Measurements from ENCODE around the gene SH2D4B. TPM values are rescaled to one million over a fixed set of nuclear protein-coding genes. Genes with fewer than 3 reads are reported as not detected.

SH2D4B gene
- total RNA-seq, 2 donors from 2014 or later = 0.13 TPM; not detected in 1

DNA sequence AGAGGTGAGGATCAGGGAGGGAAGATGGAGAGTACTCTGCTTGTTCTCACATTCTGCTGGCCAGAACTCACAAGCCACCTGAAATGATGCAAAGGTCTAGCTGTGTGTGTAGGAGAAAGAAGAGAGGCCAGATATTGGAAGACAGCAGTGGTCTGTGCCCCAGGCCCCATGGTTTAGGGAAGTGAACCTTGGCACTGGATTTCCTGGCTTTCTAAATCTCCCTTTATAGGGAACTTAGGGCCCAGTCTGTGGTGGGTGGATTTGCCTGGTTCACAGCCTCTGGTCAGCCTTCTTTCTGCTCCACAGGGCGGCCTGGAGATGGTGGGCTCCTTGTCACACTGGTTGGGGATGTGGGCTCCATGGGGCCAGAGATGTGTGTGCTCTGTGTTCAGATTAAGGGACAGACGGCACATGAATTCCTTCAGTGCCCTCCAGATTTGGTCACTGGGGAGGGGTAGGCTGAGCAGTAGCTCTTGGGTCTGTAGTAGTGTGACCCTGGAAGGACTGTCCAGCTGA, 9.5 kb upstream of the SH2D4B start:
- Mint-ChIP-seq H3K36me3 (ENCODE audit: low read depth) (no peaks in the 10 kb centered on the region), H3K27ac (no peak overlapping the region), H3K9me3 (peaks cover 7% of the 10 kb centered on the region), H3K4me3 (no peak overlapping the region), H3K27me3 (ENCODE audit: insufficient read depth) (no peaks in the 10 kb centered on the region), H3K4me1 (peaks cover 13% of the 10 kb centered on the region)
- no peaks in the 10 kb centered on the region for H3K36me3 ChIP-seq (ENCODE audit: control insufficient read depth, insufficient read depth, low read length)
- no peak overlapping the region for H3K27ac ChIP-seq (ENCODE audit: low read depth, low read length)
- WGBS, 2 experiments (ENCODE audit: insufficient coverage in 1 of 2, insufficient read length in 1 of 2) = 90 to 100% methylated on average over 1 to 2 of the region's 2 CpGs
- H3K27me3 ChIP-seq (ENCODE audit: control insufficient read depth, insufficient read depth, low read length, poor library complexity, severe bottlenecking) = no peaks in the 10 kb centered on the region
- H3K9ac ChIP-seq (ENCODE audit: extremely low read depth, low read length, poor library complexity, severe bottlenecking) = no peak overlapping the region
- no peak for DNase-seq
- no peaks in the 10 kb centered on the region for H3K9me3 ChIP-seq (ENCODE audit: control insufficient read depth, low read length)
- H3K4me3 ChIP-seq (ENCODE audit: low read length) = no peak overlapping the region
- TF ChIP-seq, protein P1, sequence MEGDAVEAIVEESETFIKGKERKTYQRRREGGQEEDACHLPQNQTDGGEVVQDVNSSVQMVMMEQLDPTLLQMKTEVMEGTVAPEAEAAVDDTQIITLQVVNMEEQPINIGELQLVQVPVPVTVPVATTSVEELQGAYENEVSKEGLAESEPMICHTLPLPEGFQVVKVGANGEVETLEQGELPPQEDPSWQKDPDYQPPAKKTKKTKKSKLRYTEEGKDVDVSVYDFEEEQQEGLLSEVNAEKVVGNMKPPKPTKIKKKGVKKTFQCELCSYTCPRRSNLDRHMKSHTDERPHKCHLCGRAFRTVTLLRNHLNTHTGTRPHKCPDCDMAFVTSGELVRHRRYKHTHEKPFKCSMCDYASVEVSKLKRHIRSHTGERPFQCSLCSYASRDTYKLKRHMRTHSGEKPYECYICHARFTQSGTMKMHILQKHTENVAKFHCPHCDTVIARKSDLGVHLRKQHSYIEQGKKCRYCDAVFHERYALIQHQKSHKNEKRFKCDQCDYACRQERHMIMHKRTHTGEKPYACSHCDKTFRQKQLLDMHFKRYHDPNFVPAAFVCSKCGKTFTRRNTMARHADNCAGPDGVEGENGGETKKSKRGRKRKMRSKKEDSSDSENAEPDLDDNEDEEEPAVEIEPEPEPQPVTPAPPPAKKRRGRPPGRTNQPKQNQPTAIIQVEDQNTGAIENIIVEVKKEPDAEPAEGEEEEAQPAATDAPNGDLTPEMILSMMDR (conservative IDR thresholded peaks at IDR 0.05) = no peak
- H3K4me1 ChIP-seq (ENCODE audit: control insufficient read depth, insufficient read depth, low read length) = no peaks in the 10 kb centered on the region

DNA sequence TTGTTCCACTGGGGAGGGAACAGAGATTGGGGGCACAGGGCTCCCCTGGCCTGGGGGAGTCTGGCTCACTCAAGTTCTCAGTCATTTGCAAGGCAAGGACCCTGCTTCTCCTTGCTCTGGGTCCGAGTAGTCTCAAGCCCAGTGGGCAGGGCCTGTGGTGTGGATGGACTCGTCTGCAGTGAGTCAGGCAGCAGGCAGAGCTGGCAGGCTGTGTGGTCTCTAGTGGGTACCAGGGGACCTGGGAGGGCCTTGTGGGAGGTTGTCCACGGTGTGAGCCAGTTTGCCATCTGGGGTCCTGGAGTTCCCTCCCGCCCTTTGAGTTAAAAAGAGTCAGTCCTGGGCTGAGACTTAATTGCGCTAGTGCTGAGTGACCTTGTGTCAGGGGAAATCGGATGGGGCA, 8.8 kb upstream of the SH2D4B start:
- Histone ChIP-seq H3K4me1 (ENCODE audit: control insufficient read depth, insufficient read depth, low read length) (no peaks in the 10 kb centered on the region), H3K9me3 (ENCODE audit: control insufficient read depth, low read length) (no peaks in the 10 kb centered on the region), H3K9ac (ENCODE audit: extremely low read depth, low read length, poor library complexity, severe bottlenecking) (no peak overlapping the region), H3K36me3 (ENCODE audit: control insufficient read depth, insufficient read depth, low read length) (no peaks in the 10 kb centered on the region), H3K27ac (ENCODE audit: low read depth, low read length) (no peak overlapping the region), H3K27me3 (ENCODE audit: control insufficient read depth, insufficient read depth, low read length, poor library complexity, severe bottlenecking) (no peaks in the 10 kb centered on the region), H3K4me3 (ENCODE audit: low read length) (no peak overlapping the region)
- H3K36me3 Mint-ChIP-seq (ENCODE audit: low read depth) = no peaks in the 10 kb centered on the region
- DNase-seq = no peak
- H3K4me3 Mint-ChIP-seq = no peak overlapping the region
- TF ChIP-seq, protein P1 (conservative IDR thresholded peaks at IDR 0.05) = no peak
- H3K27ac Mint-ChIP-seq = no peak overlapping the region
- peaks cover 13% of the 10 kb centered on the region for H3K4me1 Mint-ChIP-seq
- 88 to 89% methylated on average over 3 to 6 of the region's 6 CpGs for WGBS, 2 experiments (ENCODE audit: insufficient coverage in 1 of 2, insufficient read length in 1 of 2)
- H3K27me3 Mint-ChIP-seq (ENCODE audit: insufficient read depth) = no peaks in the 10 kb centered on the region
- H3K9me3 Mint-ChIP-seq = peaks cover 7% of the 10 kb centered on the region

DNA sequence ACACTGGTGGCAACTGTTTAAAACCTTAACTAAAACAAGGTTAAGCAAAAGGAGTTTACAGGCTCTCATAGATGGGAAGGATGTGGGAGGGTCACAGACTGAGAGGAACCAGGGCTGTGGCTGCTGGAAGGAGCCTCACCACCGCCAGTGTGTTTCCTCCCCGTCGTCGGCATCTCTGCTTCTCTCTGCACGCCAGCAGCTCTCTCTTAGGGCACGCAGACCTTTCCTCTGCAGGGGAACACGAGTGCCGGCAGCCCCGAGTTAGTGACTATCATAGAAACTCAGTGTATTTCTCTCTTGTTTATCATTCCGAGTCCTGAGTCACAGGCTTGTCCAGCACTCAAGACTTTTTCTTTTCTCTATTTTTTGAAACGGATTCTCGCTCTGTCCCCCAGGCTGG, 8.1 kb upstream of the SH2D4B start:
- H3K9me3 Mint-ChIP-seq = peaks cover 7% of the 10 kb centered on the region
- no peaks in the 10 kb centered on the region for H3K36me3 ChIP-seq (ENCODE audit: control insufficient read depth, insufficient read depth, low read length)
- no peaks in the 10 kb centered on the region for H3K27me3 ChIP-seq (ENCODE audit: control insufficient read depth, insufficient read depth, low read length, poor library complexity, severe bottlenecking)
- TF ChIP-seq, protein P1 (conservative IDR thresholded peaks at IDR 0.05) = no peak
- no peak overlapping the region for H3K9ac ChIP-seq (ENCODE audit: extremely low read depth, low read length, poor library complexity, severe bottlenecking)
- no peak overlapping the region for H3K27ac Mint-ChIP-seq
- H3K4me1 Mint-ChIP-seq = peaks cover 13% of the 10 kb centered on the region
- no peak overlapping the region for H3K4me3 Mint-ChIP-seq
- WGBS, 2 experiments (ENCODE audit: insufficient coverage in 1 of 2, insufficient read length in 1 of 2) = 92 to 93% methylated on average over 12 of the region's 12 CpGs
- DNase-seq = no peak
- H3K27me3 Mint-ChIP-seq (ENCODE audit: insufficient read depth) = no peaks in the 10 kb centered on the region
- H3K9me3 ChIP-seq (ENCODE audit: control insufficient read depth, low read length) = no peaks in the 10 kb centered on the region
- H3K36me3 Mint-ChIP-seq (ENCODE audit: low read depth) = no peaks in the 10 kb centered on the region
- no peak overlapping the region for H3K4me3 ChIP-seq (ENCODE audit: low read length)
- H3K4me1 ChIP-seq (ENCODE audit: control insufficient read depth, insufficient read depth, low read length) = no peaks in the 10 kb centered on the region
- no peak overlapping the region for H3K27ac ChIP-seq (ENCODE audit: low read depth, low read length)

All from endodermal cell (in vitro differentiated cells).